ENCODE data around the gene ARHGEF17.

DNA sequence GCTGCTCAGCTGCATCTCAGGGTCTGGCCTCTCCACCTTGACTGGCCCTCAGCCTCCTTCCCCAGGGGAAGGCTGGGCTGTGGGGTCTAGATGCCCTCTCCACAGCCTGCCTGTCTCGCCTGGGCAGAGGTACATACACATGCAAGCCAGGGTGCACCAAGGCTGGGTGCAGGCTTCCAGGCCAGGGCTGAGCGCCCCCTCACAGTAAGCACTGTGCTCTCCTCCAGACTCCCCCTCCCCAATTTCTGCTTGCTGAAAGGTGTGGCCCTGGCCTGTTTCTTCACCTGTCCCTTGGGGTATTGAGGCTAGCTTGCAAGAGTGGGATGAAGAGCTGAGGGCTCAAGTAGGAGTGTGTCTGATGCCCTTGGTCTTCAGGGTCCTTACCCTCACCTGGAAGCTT is 90.6 kb downstream of the ARHGEF17 start:
- TF ChIP-seq POLR2A (IDR thresholded peaks at IDR 0.05) = no peak
- TF ChIP-seq, protein P1, sequence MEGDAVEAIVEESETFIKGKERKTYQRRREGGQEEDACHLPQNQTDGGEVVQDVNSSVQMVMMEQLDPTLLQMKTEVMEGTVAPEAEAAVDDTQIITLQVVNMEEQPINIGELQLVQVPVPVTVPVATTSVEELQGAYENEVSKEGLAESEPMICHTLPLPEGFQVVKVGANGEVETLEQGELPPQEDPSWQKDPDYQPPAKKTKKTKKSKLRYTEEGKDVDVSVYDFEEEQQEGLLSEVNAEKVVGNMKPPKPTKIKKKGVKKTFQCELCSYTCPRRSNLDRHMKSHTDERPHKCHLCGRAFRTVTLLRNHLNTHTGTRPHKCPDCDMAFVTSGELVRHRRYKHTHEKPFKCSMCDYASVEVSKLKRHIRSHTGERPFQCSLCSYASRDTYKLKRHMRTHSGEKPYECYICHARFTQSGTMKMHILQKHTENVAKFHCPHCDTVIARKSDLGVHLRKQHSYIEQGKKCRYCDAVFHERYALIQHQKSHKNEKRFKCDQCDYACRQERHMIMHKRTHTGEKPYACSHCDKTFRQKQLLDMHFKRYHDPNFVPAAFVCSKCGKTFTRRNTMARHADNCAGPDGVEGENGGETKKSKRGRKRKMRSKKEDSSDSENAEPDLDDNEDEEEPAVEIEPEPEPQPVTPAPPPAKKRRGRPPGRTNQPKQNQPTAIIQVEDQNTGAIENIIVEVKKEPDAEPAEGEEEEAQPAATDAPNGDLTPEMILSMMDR (IDR thresholded peaks at IDR 0.05) = no peak

Measured in thyroid gland (tissue), 4 donors.